Measurements from ENCODE around the gene PRDM7. TPM values are rescaled to one million over a fixed set of nuclear protein-coding genes. Genes with fewer than 3 reads are reported as not detected.

The PRDM7 gene
- total and polyA plus RNA-seq, 9 of the 15 experiments (the other 6 are each of a cell fraction or from before 2014, with no cell fraction given): not detected

DNA sequence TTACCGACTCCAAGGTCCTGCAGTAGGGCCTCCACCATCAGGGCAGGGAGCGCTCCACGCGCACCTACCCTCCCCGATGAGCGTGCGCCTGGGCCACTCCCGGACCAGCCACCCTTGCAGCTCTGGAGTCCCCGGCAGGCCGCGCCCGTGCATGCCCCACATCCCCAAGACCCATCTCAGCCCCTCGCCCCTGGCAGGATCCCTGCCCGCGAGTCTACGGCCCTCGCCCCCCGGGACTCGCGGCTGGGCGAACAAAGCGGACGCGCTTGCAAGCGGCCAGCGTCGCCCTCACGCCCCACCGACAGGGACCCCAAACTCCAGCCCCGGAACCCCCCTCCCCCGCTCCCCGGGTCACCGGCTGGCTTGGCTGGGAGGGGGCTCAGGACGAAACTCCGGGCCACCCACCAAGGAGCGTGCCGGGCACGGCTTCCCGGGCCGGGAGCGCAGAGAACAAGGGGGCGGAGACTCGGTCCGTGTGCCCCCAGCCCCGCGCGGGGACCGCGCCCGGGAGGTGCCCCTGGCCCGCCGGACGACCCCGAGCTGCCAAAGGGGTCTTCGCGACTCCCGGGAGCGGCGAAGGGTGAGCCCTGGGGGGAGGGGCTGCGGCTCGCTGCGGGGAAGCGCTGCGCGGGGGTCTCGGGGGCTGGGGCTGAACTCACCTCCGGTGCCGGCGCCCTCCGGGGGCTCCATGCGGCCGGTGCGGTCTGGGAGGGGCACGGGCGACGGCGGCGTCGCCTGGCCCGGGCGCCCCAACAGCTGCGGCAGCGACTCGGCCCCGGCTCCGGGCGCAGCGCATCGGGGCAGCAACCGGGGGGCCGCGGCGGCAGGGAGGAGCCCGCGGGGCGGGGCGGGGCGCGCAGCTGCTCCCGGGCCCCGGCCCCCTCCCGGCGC lies 58.2 kb downstream of the PRDM7 start, which contains the start of gene DBNDD1:
TSS of gene DBNDD1 (minus strand) at position 805 of the 891 bp plus-strand sequence. CDS start at position 690, 115 bp downstream.
- Histone ChIP-seq H3K9me3 (replicated peaks; ENCODE audit: control insufficient read depth, insufficient read depth, low read depth, low read length) (no peaks in the 10 kb centered on the region), H3K27ac (ENCODE audit: extremely low read depth, low read depth, low read length) (peak within 1 kb of the TSS; percentile 65), H2AFZ (ENCODE audit: low read depth, low read length) (peak within 1 kb of the TSS; percentile 89), H3K4me3 (peak within 1 kb of the TSS; percentile 67), H3K79me2 (ENCODE audit: control insufficient read depth, insufficient read depth, low read length) (peaks cover 16% of the 10 kb centered on the region), H3K9me1 (ENCODE audit: control insufficient read depth, insufficient read depth, low read length) (no peaks in the 10 kb centered on the region), H3K4me1 (replicated peaks in 1 of 2; ENCODE audit: control insufficient read depth in 2 of 2, insufficient read depth in 2 of 2, low read length in 2 of 2) (peaks cover 16 to 46% of the 10 kb centered on the region in 2 experiments; a peak in 4 of 5 replicates), H3K36me3 (ENCODE audit: control insufficient read depth, insufficient read depth, low read length) (0 out of 3 replicates have a peak, but pooled peaks cover 3% of the 10 kb centered on the region), H3K27me3 (ENCODE audit: control insufficient read depth in 2 of 2, insufficient read depth in 2 of 2, low read length in 2 of 2) (no peaks in the 10 kb centered on the region; a peak in 1 of 5 replicates), H3K4me2 (ENCODE audit: insufficient read depth, low read length) (peak within 1 kb of the TSS; percentile 88), H3K9ac (ENCODE audit: insufficient read depth in 1 of 2, low read depth in 2 of 2, low read length in 2 of 2) (peak within 1 kb of the TSS; percentile 72 to 93), H4K20me1 (replicated peaks; ENCODE audit: control insufficient read depth, insufficient read depth, low read length) (no peaks in the 10 kb centered on the region)
- POLR2A ChIA-PET: interaction anchor here (0.5 to 1.9 kb wide), 5 partner anchors 10 to 145 kb away, joined by 3 to 12 read pairs (median 3); no protein-coding TSS in a partner anchor
- FAIRE-seq: no peak
- in situ Hi-C loops (cut with MboI): no loop called here
- WGBS (ENCODE audit: insufficient coverage, low coverage, missing lambda C conversion rate): 9% methylated on average over 58 of the region's 103 CpGs
- CTCF ChIA-PET (ENCODE audit: low intra/inter-chr PET ratio): no interaction called here
- DNase-seq (ENCODE audit: extremely low read depth in 1 of 4, low spot score in 3 of 4): peak; percentile 34 to 53 (median 50)
- no TSS peak for BruUV-seq (replicated peaks)
- intact Hi-C loops (cut with micrococcal nuclease): no loop called here
- ATAC-seq: peak; percentile 50
- TF ChIP-seq RBM39 (optimal IDR thresholded peaks at IDR 0.05; ENCODE audit: low read depth, low read length) (no peak), ATF7 (IDR thresholded peaks at IDR 0.05) (no peak), ARID3B (CRISPR knock-in tag; IDR thresholded peaks at IDR 0.05; ENCODE audit: borderline replicate concordance) (no peak), ZNF76 (CRISPR knock-in tag; IDR thresholded peaks at IDR 0.05; ENCODE audit: borderline replicate concordance) (no peak), TSC22D4 (tag; IDR thresholded peaks at IDR 0.05) (no peak), THAP7 (CRISPR knock-in tag; IDR thresholded peaks at IDR 0.05) (no peak), GATAD2B (IDR thresholded peaks at IDR 0.05; ENCODE audit: borderline replicate concordance) (no peak), SMARCC2 (IDR thresholded peaks at IDR 0.05; ENCODE audit: low read depth) (no peak)
- TF ChIP-seq, protein P1, sequence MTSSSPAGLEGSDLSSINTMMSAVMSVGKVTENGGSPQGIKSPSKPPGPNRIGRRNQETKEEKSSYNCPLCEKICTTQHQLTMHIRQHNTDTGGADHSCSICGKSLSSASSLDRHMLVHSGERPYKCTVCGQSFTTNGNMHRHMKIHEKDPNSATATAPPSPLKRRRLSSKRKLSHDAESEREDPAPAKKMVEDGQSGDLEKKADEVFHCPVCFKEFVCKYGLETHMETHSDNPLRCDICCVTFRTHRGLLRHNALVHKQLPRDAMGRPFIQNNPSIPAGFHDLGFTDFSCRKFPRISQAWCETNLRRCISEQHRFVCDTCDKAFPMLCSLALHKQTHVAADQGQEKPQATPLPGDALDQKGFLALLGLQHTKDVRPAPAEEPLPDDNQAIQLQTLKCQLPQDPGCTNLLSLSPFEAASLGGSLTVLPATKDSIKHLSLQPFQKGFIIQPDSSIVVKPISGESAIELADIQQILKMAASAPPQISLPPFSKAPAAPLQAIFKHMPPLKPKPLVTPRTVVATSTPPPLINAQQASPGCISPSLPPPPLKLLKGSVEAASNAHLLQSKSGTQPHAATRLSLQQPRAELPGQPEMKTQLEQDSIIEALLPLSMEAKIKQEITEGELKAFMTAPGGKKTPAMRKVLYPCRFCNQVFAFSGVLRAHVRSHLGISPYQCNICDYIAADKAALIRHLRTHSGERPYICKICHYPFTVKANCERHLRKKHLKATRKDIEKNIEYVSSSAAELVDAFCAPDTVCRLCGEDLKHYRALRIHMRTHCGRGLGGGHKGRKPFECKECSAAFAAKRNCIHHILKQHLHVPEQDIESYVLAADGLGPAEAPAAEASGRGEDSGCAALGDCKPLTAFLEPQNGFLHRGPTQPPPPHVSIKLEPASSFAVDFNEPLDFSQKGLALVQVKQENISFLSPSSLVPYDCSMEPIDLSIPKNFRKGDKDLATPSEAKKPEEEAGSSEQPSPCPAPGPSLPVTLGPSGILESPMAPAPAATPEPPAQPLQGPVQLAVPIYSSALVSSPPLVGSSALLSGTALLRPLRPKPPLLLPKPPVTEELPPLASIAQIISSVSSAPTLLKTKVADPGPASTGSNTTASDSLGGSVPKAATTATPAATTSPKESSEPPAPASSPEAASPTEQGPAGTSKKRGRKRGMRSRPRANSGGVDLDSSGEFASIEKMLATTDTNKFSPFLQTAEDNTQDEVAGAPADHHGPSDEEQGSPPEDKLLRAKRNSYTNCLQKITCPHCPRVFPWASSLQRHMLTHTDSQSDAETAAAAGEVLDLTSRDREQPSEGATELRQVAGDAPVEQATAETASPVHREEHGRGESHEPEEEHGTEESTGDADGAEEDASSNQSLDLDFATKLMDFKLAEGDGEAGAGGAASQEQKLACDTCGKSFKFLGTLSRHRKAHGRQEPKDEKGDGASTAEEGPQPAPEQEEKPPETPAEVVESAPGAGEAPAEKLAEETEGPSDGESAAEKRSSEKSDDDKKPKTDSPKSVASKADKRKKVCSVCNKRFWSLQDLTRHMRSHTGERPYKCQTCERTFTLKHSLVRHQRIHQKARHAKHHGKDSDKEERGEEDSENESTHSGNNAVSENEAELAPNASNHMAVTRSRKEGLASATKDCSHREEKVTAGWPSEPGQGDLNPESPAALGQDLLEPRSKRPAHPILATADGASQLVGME (CRISPR knock-in tag; IDR thresholded peaks at IDR 0.05): no peak

Data from K562 (cell line).